Keratinocyte (primary cell): ENCODE results near the gene NGB. TPM values are rescaled to one million over a fixed set of nuclear protein-coding genes. Genes with fewer than 3 reads are reported as not detected.

Source experiments
- DNase-seq: peaks from one replicate; pipeline ENCODE4 v3.0.0-alpha.2; 2011; ENCODE audit warnings: low read depth, missing footprints, low spot score
- FAIRE-seq: peaks from 2 replicates; lab custom pipeline; 2011; peaks lifted over from hg19 to GRCh38; lab: Jason Lieb, UNC
- H2AFZ ChIP-seq: 2 replicates; pipeline ENCODE4 v1.6.0; 2012; ENCODE audit warnings: low read length, control low read depth, inconsistent platforms; ENCODE audit not compliant: control insufficient read depth
- H3K27ac ChIP-seq: 2 replicates; pipeline ENCODE4 v1.5.1; 2011; ENCODE audit warnings: low read length; ENCODE audit not compliant: control insufficient read depth, insufficient read depth
- H3K27me3 ChIP-seq: 3 replicates; pipeline ENCODE4 v1.6.0; 2011; ENCODE audit warnings: low read length; ENCODE audit not compliant: control insufficient read depth, insufficient read depth; ENCODE audit errors: extremely low read depth
- H3K36me3 ChIP-seq, 2 experiments: 2 replicates in 1 of 2; 3 replicates in 1 of 2; pipeline ENCODE4 v1.5.1; 2011; ENCODE audit warnings: low read length in 2 of 2, mild to moderate bottlenecking in 1 of 2; ENCODE audit not compliant: control insufficient read depth in 2 of 2, insufficient read depth in 2 of 2; ENCODE audit errors: extremely low read depth in 1 of 2
- H3K4me1 ChIP-seq: 3 replicates; pipeline ENCODE4 v1.5.1; 2011; ENCODE audit warnings: low read length; ENCODE audit not compliant: control insufficient read depth, insufficient read depth; ENCODE audit errors: extremely low read depth
- H3K4me2 ChIP-seq: 3 replicates; pipeline ENCODE4 v1.6.0; 2011; ENCODE audit warnings: low read depth, low read length; ENCODE audit not compliant: control insufficient read depth, insufficient read depth; ENCODE audit errors: extremely low read depth
- H3K4me3 ChIP-seq, 3 experiments: fragments of 200-600 bp in 1 of 3; sonication (generic) in 1 of 3; 2 replicates in 2 of 3; 3 replicates in 1 of 3; pipeline ENCODE4 v1.5.1; 2011 to 2016; ENCODE audit warnings: low read length in 3 of 3, mild to moderate bottlenecking in 3 of 3, control low read depth in 2 of 3, inconsistent platforms in 1 of 3, low read depth in 1 of 3, mixed read lengths in 1 of 3, mixed run types in 1 of 3, moderate library complexity in 1 of 3; ENCODE audit not compliant: control insufficient read depth in 2 of 3, insufficient read depth in 2 of 3; ENCODE audit errors: extremely low read depth in 1 of 3
- H3K79me2 ChIP-seq: 2 replicates; pipeline ENCODE4 v1.6.0; 2012; ENCODE audit warnings: low read length; ENCODE audit not compliant: control insufficient read depth, insufficient read depth
- H3K9ac ChIP-seq: 3 replicates; pipeline ENCODE4 v1.6.0; 2011; ENCODE audit warnings: low read length; ENCODE audit not compliant: control insufficient read depth, insufficient read depth; ENCODE audit errors: extremely low read depth
- H3K9me1 ChIP-seq: 3 replicates; pipeline ENCODE4 v1.6.0; 2011; ENCODE audit warnings: low read length; ENCODE audit not compliant: control insufficient read depth, insufficient read depth; ENCODE audit errors: extremely low read depth
- H3K9me3 ChIP-seq: 2 replicates; pipeline ENCODE4 v1.5.1; 2012; ENCODE audit warnings: low read depth, low read length; ENCODE audit not compliant: control insufficient read depth
- H4K20me1 ChIP-seq: 3 replicates; pipeline ENCODE4 v1.6.0; 2011; ENCODE audit warnings: low read length; ENCODE audit not compliant: control insufficient read depth, insufficient read depth; ENCODE audit errors: extremely low read depth
- CTCF ChIP-seq, 3 experiments: IDR thresholded peaks in 1 of 3; conservative IDR thresholded peaks in 1 of 3; optimal IDR thresholded peaks in 1 of 3; 2 replicates in 2 of 3; 3 replicates in 1 of 3; pipeline versions ENCODE3 to v1.5.1; 2011; ENCODE audit warnings: low read length in 3 of 3, mild to moderate bottlenecking in 3 of 3, moderate library complexity in 2 of 3, control low read depth in 1 of 3, inconsistent platforms in 1 of 3; ENCODE audit not compliant: insufficient read depth in 2 of 3; ENCODE audit errors: extremely low read depth in 1 of 3
- EZH2 ChIP-seq: IDR thresholded peaks from one replicate; pipeline ENCODE4 v1.6.1; 2012; ENCODE audit warnings: inconsistent platforms, mild to moderate bottlenecking, low read length, moderate library complexity
- dilution Hi-C: fragments of 300-500 bp; cut with MboI; formaldehyde crosslinking; loops from one replicate; pipeline ENCODE4 v1.7.0; 2020; ENCODE audit warnings: low sequenced_read_pairs; ENCODE audit not compliant: extremely low pct_ligation_motif_present
- polyA plus RNA-seq, 5 experiments: library from polyadenylated mRNA; depleted of rRNA in 3 of 5; stranded (reverse) in 3 of 5; stranded (forward) in 1 of 5; unstranded in 1 of 5; fragments of >200 nt; gene quantifications; 1 replicate in 1 of 5; 2 replicates in 3 of 5; 3 replicates in 1 of 5; pipeline versions ENCODE4 v1.2.1 to v1.2.3, GENCODE V29; 2011 to 2012; ENCODE audit warnings: missing spikeins in 2 of 5, low read depth in 1 of 5, low replicate concordance in 1 of 5

The NGB gene
- polyA plus RNA-seq, 1 donor (not counting 4 experiments of a cell fraction or from before 2014, with no cell fraction given): not detected

- no peaks in the 10 kb centered on the region for H3K9me1 ChIP-seq
- FAIRE-seq (no peak), DNase-seq (no peak)
- TF ChIP-seq EZH2: no peak
- TF ChIP-seq CTCF (optimal IDR thresholded peaks at IDR 0.05 in 1 of 3, IDR thresholded peaks at IDR 0.05 in 1 of 3, conservative IDR thresholded peaks at IDR 0.05 in 1 of 3; ENCODE audit: extremely low read depth in 1 of 3, insufficient read depth in 2 of 3, low read length in 3 of 3): no peak
- no peak overlapping the region for H3K4me2 ChIP-seq
- dilution Hi-C loops: no loop called here
- H3K4me3 ChIP-seq: no peak overlapping the region
- H3K27ac ChIP-seq: no peak overlapping the region
- no peaks in the 10 kb centered on the region for H3K9me3 ChIP-seq
- no peak overlapping the region for H3K9ac ChIP-seq
- peaks cover 4% of the 10 kb centered on the region for H3K27me3 ChIP-seq
- no peaks in the 10 kb centered on the region for H3K4me1 ChIP-seq
- no peak overlapping the region for H2AFZ ChIP-seq
- H4K20me1 ChIP-seq: no peaks in the 10 kb centered on the region
- no peaks in the 10 kb centered on the region for H3K79me2 ChIP-seq
- H3K36me3 ChIP-seq: peaks cover 3 to 11% of the 10 kb centered on the region in 2 experiments
Observed at GRCh38 chr14:77276295-77276935, 5.4 kb upstream of the NGB start.

GRCh38 chr14:77275601-77276017 lies 4.6 kb upstream of the NGB start:
- Histone ChIP-seq H4K20me1 (no peaks in the 10 kb centered on the region), H3K27ac (no peak overlapping the region), H3K4me1 (no peaks in the 10 kb centered on the region), H3K79me2 (no peaks in the 10 kb centered on the region), H3K27me3 (peaks cover 12% of the 10 kb centered on the region), H2AFZ (no peak overlapping the region), H3K4me3 (no peak overlapping the region), H3K9me3 (no peaks in the 10 kb centered on the region), H3K9me1 (no peaks in the 10 kb centered on the region), H3K4me2 (no peak overlapping the region), H3K9ac (no peak overlapping the region), H3K36me3 (peaks cover 3 to 11% of the 10 kb centered on the region in 2 experiments)
- DNase-seq: no peak
- dilution Hi-C loops: no loop called here
- no peak for FAIRE-seq
- no peak for TF ChIP-seq CTCF (optimal IDR thresholded peaks at IDR 0.05 in 1 of 3, IDR thresholded peaks at IDR 0.05 in 1 of 3, conservative IDR thresholded peaks at IDR 0.05 in 1 of 3; ENCODE audit: extremely low read depth in 1 of 3, insufficient read depth in 2 of 3, low read length in 3 of 3)
- TF ChIP-seq EZH2: no peak
